RKO (cell line): ENCODE measurements around the gene ZCWPW1.
A peak's percentile ranks its signal among the peaks of the same experiment; 100 is the strongest.
"Not testable (repeated sequence)": the region's sequence is repeated elsewhere in the genome, so short reads cannot be mapped to it uniquely, and the experiment has no call there.

Source experiments
- DNase-seq: peaks from one replicate; pipeline ENCODE4 v3.0.0-alpha.2; 2016; ENCODE audit warnings: low spot score

The ZCWPW1 gene

GRCh38 chr7:100400656-100401055 is 27.8 kb downstream of the ZCWPW1 start:
- DNase-seq: no peak

- DNase-seq: no peak
These were observed 28.5 kb downstream of the ZCWPW1 start for GRCh38 chr7:100400041-100400440.

GRCh38 chr7:100398239-100398638 is 30.3 kb downstream of the ZCWPW1 start:
- no peak for DNase-seq

GRCh38 chr7:100397315-100398081 is 31.0 kb downstream of the ZCWPW1 start:
- no peak for DNase-seq

- no peak for DNase-seq
These were observed 32.0 kb downstream of the ZCWPW1 start for GRCh38 chr7:100396421-100396982.

- DNase-seq: no peak
These were observed 34.4 kb downstream of the ZCWPW1 start for GRCh38 chr7:100394077-100394476.

- DNase-seq: no peak
These were observed 35.1 kb downstream of the ZCWPW1 start for GRCh38 chr7:100393233-100393905.

GRCh38 chr7:100390286-100391009 is 38.1 kb downstream of the ZCWPW1 start:
- no peak for DNase-seq

- DNase-seq: no peak
These were observed 38.9 kb downstream of the ZCWPW1 start for GRCh38 chr7:100389437-100390088.

GRCh38 chr7:100387695-100388094 is 40.8 kb downstream of the ZCWPW1 start:
- no peak for DNase-seq

- no peak for DNase-seq
These were observed 41.6 kb downstream of the ZCWPW1 start for GRCh38 chr7:100386940-100387339.

GRCh38 chr7:100384628-100385294 is 43.7 kb downstream of the ZCWPW1 start:
- no peak for DNase-seq

GRCh38 chr7:100382234-100382853 is 46.2 kb downstream of the ZCWPW1 start:
- DNase-seq: peak; percentile 44

GRCh38 chr7:100381531-100382233 is 46.8 kb downstream of the ZCWPW1 start:
- DNase-seq: not testable (repeated sequence)

- DNase-seq: no peak
These were observed 48.3 kb downstream of the ZCWPW1 start for GRCh38 chr7:100380196-100380595.

GRCh38 chr7:100378114-100378755 is 50.3 kb downstream of the ZCWPW1 start:
- no peak for DNase-seq

- no peak for DNase-seq
These were observed 52.4 kb downstream of the ZCWPW1 start for GRCh38 chr7:100376066-100376465.

GRCh38 chr7:100374601-100375000 is 53.9 kb downstream of the ZCWPW1 start:
- no peak for DNase-seq

- DNase-seq: not testable (repeated sequence)
These were observed 54.5 kb downstream of the ZCWPW1 start for GRCh38 chr7:100373870-100374598.
